NCI-H226 (cell line): ENCODE data around the gene COL4A2.
"Not testable (repeated sequence)": the region's sequence is repeated elsewhere in the genome, so short reads cannot be mapped to it uniquely, and the experiment has no call there.

ENCODE experiments used
- DNase-seq: peaks from one replicate; pipeline ENCODE4 v3.0.0-alpha.2; 2015

Gene COL4A2

DNA sequence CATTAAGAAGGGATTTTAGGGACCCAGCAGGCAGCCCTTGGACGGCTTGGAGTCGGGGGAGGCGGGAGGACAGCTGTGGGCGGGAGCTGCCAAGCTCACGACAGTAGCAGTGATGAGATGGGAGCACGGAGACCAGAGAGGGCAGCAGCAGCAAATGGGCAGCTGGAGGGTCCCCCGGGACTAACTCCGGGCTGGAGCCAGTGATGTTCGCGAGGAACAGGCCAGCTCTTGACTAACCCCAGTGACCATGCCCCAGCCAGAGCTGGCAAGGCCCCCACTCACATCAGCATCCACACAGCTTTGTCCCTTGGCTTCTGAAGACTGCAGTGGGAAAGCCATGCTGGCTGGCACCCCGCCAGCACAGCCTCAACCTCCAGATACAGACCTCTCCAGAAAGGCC is 172.6 kb downstream of the COL4A2 start:
- no peak for DNase-seq

DNA sequence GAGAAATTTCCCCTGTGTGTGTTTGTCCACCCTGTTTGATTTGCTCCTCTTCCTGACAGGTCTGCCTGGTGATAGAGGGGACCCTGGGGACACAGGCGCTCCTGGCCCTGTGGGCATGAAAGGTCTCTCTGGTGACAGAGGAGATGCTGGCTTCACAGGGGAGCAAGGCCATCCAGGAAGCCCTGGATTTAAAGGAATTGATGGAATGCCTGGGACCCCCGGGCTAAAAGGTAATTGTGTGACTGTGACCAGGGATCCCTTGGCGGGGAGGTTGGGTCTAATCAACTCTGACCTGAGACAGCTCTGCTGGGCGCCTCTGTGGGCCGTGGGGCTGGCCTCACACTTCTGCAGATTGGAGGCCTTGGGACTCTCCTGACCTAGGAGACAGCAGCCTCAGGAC is 173.1 kb downstream of the COL4A2 start:
- DNase-seq: no peak

DNA sequence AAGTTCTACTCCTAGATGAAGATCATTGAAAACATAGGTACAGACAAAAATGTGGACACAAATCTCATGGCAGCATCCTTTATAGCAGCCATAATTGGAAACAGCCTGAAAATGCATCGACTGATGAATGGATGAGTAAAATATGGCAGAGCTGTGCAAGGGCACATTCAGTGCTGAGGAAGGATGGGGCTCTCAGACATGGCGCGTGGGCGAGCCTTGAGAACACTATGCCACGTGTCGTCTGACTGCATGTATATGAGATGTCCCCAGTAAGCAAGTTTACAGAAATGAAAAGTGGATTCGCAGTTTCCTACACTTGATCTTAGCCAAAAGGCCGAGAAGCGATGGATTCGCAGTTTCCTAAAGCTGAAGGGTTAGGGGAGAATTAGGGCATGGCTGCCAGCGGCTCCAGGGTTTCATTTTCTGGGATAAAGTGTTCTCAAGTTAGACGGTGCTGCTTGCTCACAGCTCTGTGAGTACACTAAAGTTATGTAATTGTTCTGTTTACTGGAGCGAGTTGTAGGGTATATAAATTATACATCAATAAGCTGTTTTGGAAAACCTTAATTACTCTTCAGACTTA is 176.4 kb downstream of the COL4A2 start:
- DNase-seq: no peak

GRCh38 chr13:110484290-110485048 is 177.4 kb downstream of the COL4A2 start:
- DNase-seq: no peak

- peak; percentile 62 for DNase-seq
Measured at GRCh38 chr13:110485604-110486003, 178.5 kb downstream of the COL4A2 start.

- no peak for DNase-seq
Measured at GRCh38 chr13:110486061-110486715, 179.1 kb downstream of the COL4A2 start.

- DNase-seq: not testable (repeated sequence)
Measured at GRCh38 chr13:110486880-110487279, 179.8 kb downstream of the COL4A2 start.

GRCh38 chr13:110490009-110490770 is 183.1 kb downstream of the COL4A2 start:
- DNase-seq: no peak

- DNase-seq: no peak
Measured at GRCh38 chr13:110491869-110492678, 185.0 kb downstream of the COL4A2 start.

- DNase-seq: no peak
Measured at GRCh38 chr13:110492679-110493593, 185.9 kb downstream of the COL4A2 start.

DNA sequence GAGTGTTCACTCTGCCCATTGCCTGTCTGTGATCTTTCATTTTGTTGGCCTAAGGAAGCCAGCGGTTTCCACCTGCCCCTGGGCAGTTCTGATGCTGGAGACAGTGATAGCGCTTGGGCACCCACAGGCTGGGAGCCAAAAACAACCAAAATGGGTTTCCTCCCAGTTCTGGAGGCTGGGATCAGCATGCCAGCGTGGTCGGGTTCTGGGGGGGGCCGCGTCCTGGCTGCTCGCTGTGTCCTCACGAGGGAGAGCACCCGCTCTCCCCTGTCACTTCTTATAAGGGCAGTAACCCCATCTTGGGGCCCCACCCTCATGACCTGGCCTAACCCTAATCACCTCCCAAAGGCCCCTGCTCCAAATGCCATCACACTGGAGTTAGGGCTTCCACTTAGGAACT is 186.5 kb downstream of the COL4A2 start:
- DNase-seq: no peak

DNA sequence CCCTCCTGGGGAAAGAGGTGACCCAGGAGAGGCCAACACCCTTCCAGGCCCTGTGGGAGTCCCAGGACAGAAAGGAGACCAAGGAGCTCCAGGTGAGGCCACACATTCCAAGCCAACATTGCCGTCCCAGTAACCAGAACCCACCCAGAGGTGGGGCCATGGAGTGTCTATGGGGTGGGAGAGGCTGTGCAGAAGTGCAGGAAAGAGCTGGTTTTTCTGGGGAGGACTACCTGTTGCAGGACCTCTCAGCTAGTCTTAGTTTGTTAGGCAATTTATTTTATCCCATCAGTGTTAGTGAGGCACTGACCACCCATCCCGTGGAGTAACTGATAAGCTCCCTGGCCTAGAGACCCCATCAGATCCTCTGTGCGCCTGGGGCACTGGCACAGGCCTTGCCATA is 188.3 kb downstream of the COL4A2 start:
- DNase-seq: no peak

DNA sequence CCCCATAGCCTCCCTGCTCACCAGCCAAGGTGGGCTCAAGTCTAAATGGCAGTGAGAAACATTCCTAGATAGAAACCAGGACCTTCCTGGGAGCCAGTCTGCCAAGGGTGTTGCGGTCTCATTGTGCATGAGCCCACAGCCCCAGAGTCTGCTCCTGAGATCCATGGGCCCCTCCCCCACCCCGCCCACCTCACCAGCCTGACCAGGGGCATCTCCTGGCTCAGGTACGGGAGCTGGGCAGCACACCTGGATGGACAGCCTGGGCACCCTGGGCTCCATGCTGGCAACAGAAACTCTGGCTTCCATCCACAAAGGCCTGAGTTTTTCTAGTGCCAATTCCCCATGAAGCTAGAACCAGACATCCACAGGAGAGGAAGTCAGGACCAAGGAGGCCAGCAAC is 188.8 kb downstream of the COL4A2 start:
- DNase-seq: no peak

GRCh38 chr13:110496281-110496680 is 189.2 kb downstream of the COL4A2 start:
- DNase-seq: no peak

GRCh38 chr13:110497003-110497402 is 189.9 kb downstream of the COL4A2 start:
- DNase-seq: no peak

GRCh38 chr13:110497896-110498295 is 190.8 kb downstream of the COL4A2 start:
- DNase-seq: not testable (repeated sequence)

- no peak for DNase-seq
Measured at GRCh38 chr13:110498327-110498726, 191.2 kb downstream of the COL4A2 start.

DNA sequence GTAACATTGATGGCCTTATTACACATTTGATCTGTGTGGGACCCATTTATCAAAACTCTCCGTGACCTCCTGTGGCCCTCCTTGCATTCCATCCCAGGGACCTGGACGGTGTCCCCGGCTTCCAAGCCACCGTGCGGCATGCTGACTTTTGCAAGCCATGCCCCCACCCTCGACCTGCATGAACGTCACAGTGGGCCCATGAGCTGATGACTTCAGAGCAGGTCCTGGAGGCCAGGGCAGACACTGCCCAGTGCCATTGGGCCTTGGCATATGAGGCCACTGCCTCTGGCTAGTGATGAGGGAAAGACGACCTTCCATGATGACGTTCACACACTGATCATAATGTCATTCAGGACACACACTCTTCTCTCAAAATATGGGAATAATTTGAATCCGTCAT is 191.7 kb downstream of the COL4A2 start:
- DNase-seq: no peak

GRCh38 chr13:110499621-110500281 is 192.7 kb downstream of the COL4A2 start:
- no peak for DNase-seq

DNA sequence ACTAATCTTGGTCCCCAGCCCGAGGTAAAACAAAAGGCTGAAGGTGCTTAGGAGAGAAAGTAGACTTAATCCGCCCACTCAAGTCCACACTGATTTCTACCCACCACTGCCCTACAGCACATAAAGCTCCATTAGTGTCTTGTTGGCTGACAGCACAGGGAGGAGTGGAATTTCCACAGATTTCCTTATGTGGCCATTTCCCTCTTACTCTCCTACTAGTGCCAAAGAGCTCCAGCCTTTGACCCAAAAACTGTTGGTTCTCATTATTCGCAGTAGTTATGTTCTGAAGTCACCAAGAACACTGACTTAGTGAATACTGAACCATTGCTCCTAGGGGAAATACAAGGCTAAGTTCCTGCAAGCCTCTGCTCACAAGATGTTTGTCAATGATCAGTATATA is 193.3 kb downstream of the COL4A2 start:
- no peak for DNase-seq

DNA sequence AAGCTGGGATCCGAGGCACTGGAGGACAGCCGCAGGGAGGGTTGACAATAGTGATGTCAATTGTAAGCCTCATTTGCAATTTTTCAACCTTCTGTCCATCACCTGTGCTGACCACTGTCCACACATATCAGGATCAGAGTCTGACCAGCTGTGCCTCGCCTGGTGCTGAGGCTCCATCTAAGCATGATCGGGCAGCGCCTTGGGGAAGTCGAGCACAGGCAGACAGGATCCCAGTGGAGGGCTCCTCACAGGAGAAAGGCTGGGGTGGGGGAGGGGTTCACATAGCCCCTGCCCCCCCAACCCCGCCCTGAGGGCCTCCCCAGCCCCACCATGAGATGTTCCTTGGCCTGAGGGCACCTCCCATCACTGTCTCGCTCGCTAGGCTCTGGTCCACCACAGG is 194.1 kb downstream of the COL4A2 start:
- no peak for DNase-seq
